COLO668 (cell line): Measurements from ENCODE around the gene LIPK.
A peak's percentile ranks its signal among the peaks of the same experiment; 100 is the strongest.
"Not testable (repeated sequence)": the region's sequence is repeated elsewhere in the genome, so short reads cannot be mapped to it uniquely, and the experiment has no call there.

Experiments
- DNase-seq: peaks from one replicate; lab custom pipeline; 2025; ENCODE audit not compliant: unreplicated experiment; lab: John Stamatoyannopoulos, UW

LIPK gene

GRCh38 chr10:88705958-88706357 lies at the start of gene LIPK:
Gene LIPK (plus strand): TSS chr10:88706249. CDS start chr10:88724544, 18,295 bp downstream.
- no peak for DNase-seq

- DNase-seq: no peak
Observed at GRCh38 chr10:88657901-88658300, 48.1 kb upstream of the LIPK start.

- DNase-seq: no peak
Observed at GRCh38 chr10:88659725-88660597, 46.1 kb upstream of the LIPK start.

- no peak for DNase-seq
Observed at GRCh38 chr10:88660598-88660884, 45.5 kb upstream of the LIPK start.

- DNase-seq: no peak
Observed at GRCh38 chr10:88661018-88661417, 45.0 kb upstream of the LIPK start.

- DNase-seq: no peak
Observed at GRCh38 chr10:88661577-88661976, 44.5 kb upstream of the LIPK start.

GRCh38 chr10:88663153-88663552 lies 42.9 kb upstream of the LIPK start:
- not testable (repeated sequence) for DNase-seq

GRCh38 chr10:88664142-88664541 lies 41.9 kb upstream of the LIPK start, which contains the start of gene LIPF:
Gene LIPF (plus strand): TSS chr10:88664442. CDS start chr10:88667298, 2,856 bp downstream.
- no peak for DNase-seq

- no peak for DNase-seq
Observed at GRCh38 chr10:88668465-88668864, 37.6 kb upstream of the LIPK start.

- no peak for DNase-seq
Observed at GRCh38 chr10:88670497-88670896, 35.6 kb upstream of the LIPK start.

GRCh38 chr10:88672041-88672440 lies 34.0 kb upstream of the LIPK start:
- DNase-seq: no peak

GRCh38 chr10:88676283-88677060 lies 29.6 kb upstream of the LIPK start:
- no peak for DNase-seq

- no peak for DNase-seq
Observed at GRCh38 chr10:88680958-88681357, 25.1 kb upstream of the LIPK start.

- no peak for DNase-seq
Observed at GRCh38 chr10:88682491-88682890, 23.6 kb upstream of the LIPK start.

- DNase-seq: no peak
Observed at GRCh38 chr10:88687853-88688467, 18.1 kb upstream of the LIPK start.

- no peak for DNase-seq
Observed at GRCh38 chr10:88689366-88689765, 16.7 kb upstream of the LIPK start.

- DNase-seq: no peak
Observed at GRCh38 chr10:88693392-88694020, 12.5 kb upstream of the LIPK start.

GRCh38 chr10:88702848-88703597 lies 3.0 kb upstream of the LIPK start:
- peak; percentile 76 for DNase-seq

- no peak for DNase-seq
Observed at GRCh38 chr10:88707429-88708155, 1.5 kb downstream of the LIPK start.

GRCh38 chr10:88709361-88709760 lies 3.3 kb downstream of the LIPK start:
- not testable (repeated sequence) for DNase-seq
